H1 (cell line): ENCODE data around the gene XDH. TPM values are rescaled to one million over a fixed set of nuclear protein-coding genes. Genes with fewer than 3 reads are reported as not detected.

Experiments used
- BCL11A ChIP-seq, 2 experiments: IDR thresholded peaks; one replicate each; pipeline ENCODE4 v1.6.1; 2011; ENCODE audit warnings: low read depth in 2 of 2, low read length in 2 of 2, mild to moderate bottlenecking in 2 of 2
- CEBPB ChIP-seq: IDR thresholded peaks from 2 replicates; pipeline ENCODE4 v1.6.1; 2012; ENCODE audit warnings: low read depth, low read length
- CTCF ChIP-seq, 3 experiments: IDR thresholded peaks; 1 replicate in 2 of 3; 2 replicates in 1 of 3; pipeline versions ENCODE4 v1.5.1 to v1.6.1; 2011; ENCODE audit warnings: low read length in 3 of 3, mild to moderate bottlenecking in 3 of 3, inconsistent platforms in 2 of 3, low read depth in 1 of 3, moderate library complexity in 1 of 3; ENCODE audit not compliant: insufficient read depth in 1 of 3; ENCODE audit errors: control extremely low read depth in 1 of 3
- GTF2F1 ChIP-seq: IDR thresholded peaks from 2 replicates; pipeline ENCODE4 v1.6.1; 2012; ENCODE audit warnings: low read depth, low read length, improper control_type of control experiment, borderline replicate concordance
- KDM4A ChIP-seq: IDR thresholded peaks from one replicate; pipeline ENCODE4 v1.7.1; 2012; ENCODE audit warnings: low read depth, mild to moderate bottlenecking, moderate library complexity, low read length, inconsistent platforms; ENCODE audit not compliant: severe bottlenecking
- MAX ChIP-seq: IDR thresholded peaks from 2 replicates; pipeline ENCODE4 v1.6.1; 2012; ENCODE audit warnings: inconsistent platforms
- NANOG ChIP-seq: IDR thresholded peaks from 2 replicates; pipeline ENCODE4 v1.6.1; 2011; ENCODE audit warnings: low read length, low read depth, mild to moderate bottlenecking, inconsistent platforms; ENCODE audit not compliant: insufficient read depth, poor library complexity, severe bottlenecking
- POU5F1 ChIP-seq: IDR thresholded peaks from 2 replicates; pipeline ENCODE4 v1.6.1; 2011; ENCODE audit warnings: low read depth, mild to moderate bottlenecking, low read length, moderate library complexity
- RBBP5 ChIP-seq: IDR thresholded peaks from 2 replicates; pipeline ENCODE4 v1.7.1; 2012; ENCODE audit warnings: low read depth, mild to moderate bottlenecking, inconsistent platforms, low read length, moderate library complexity, borderline replicate concordance
- RFX5 ChIP-seq: IDR thresholded peaks from 2 replicates; pipeline ENCODE4 v1.6.1; 2011; ENCODE audit warnings: low read depth, low read length, improper control_type of control experiment, borderline replicate concordance
- RXRA ChIP-seq: IDR thresholded peaks from 2 replicates; pipeline ENCODE4 v1.6.1; 2011; ENCODE audit warnings: low read depth, mild to moderate bottlenecking, low read length, moderate library complexity; ENCODE audit not compliant: insufficient read depth
- SAP30 ChIP-seq: fragments of 300-600 bp; sonication (generic); IDR thresholded peaks from 2 replicates; pipeline ENCODE4 v1.7.1; 2012; ENCODE audit warnings: low read length, moderate library complexity, mild to moderate bottlenecking, inconsistent platforms; ENCODE audit not compliant: insufficient read depth, insufficient replicate concordance
- SIRT6 ChIP-seq: IDR thresholded peaks from one replicate; pipeline ENCODE4 v1.7.1; 2012; ENCODE audit warnings: low read length, inconsistent platforms
- SIX5 ChIP-seq: IDR thresholded peaks from 2 replicates; pipeline ENCODE4 v1.6.1; 2011; ENCODE audit warnings: mild to moderate bottlenecking, low read depth, low read length
- SRF ChIP-seq: IDR thresholded peaks from 2 replicates; pipeline ENCODE4 v1.6.1; 2011; ENCODE audit warnings: mild to moderate bottlenecking, low read depth, low read length, moderate library complexity
- TAF7 ChIP-seq: optimal IDR thresholded peaks from 2 replicates; pipeline ENCODE3; 2011; ENCODE audit warnings: low read depth, mild to moderate bottlenecking, inconsistent platforms, low read length, moderate library complexity, borderline replicate concordance
- TCF12 ChIP-seq: IDR thresholded peaks from 2 replicates; pipeline ENCODE4 v1.6.1; 2011; ENCODE audit warnings: low read depth, mild to moderate bottlenecking, low read length
- YY1 ChIP-seq: IDR thresholded peaks from 2 replicates; pipeline ENCODE4 v1.6.1; 2011; ENCODE audit warnings: low read depth, mild to moderate bottlenecking, low read length
- polyA plus RNA-seq, 7 experiments: library from polyadenylated mRNA; depleted of rRNA in 3 of 7; stranded (reverse) in 5 of 7; unstranded in 2 of 7; fragments of >200 nt in 5 of 7; fragments of 200-250 nt in 2 of 7; gene quantifications; 1 replicate in 5 of 7; 2 replicates in 1 of 7; 4 replicates in 1 of 7; pipeline versions ENCODE4 v1.2.1 to v1.2.3, GENCODE V29; 2011 to 2013; ENCODE audit warnings: missing spikeins in 2 of 7, mixed read lengths in 2 of 7
- total RNA-seq: library from RNA; stranded (reverse); fragmentation: NEBNext Ultra II Directional; extraction: Animal tissue kit (Norgen Biotek cat#: 25700); gene quantifications from 2 replicates; pipeline ENCODE4 v1.2.1, GENCODE V29; 2021

XDH gene
- total and polyA plus RNA-seq, 2 of the 8 experiments (the other 6 are each of a cell fraction or from before 2014, with no cell fraction given), result 0.68 to 1.2 TPM

- no peak for TF ChIP-seq NANOG
- no peak for TF ChIP-seq RBBP5
- TF ChIP-seq CTCF (IDR thresholded peaks at IDR 0.05; ENCODE audit: control extremely low read depth in 1 of 3, insufficient read depth in 1 of 3, low read depth in 1 of 3, low read length in 3 of 3), result no peak
- TF ChIP-seq POU5F1, result no peak
- no peak for TF ChIP-seq BCL11A (IDR thresholded peaks at IDR 0.05; ENCODE audit: low read depth in 2 of 2, low read length in 2 of 2)
- TF ChIP-seq SAP30, result no peak
- TF ChIP-seq RFX5, result no peak
- TF ChIP-seq YY1, result no peak
- no peak for TF ChIP-seq SIRT6
- TF ChIP-seq TAF7, result no peak
- TF ChIP-seq RXRA, result no peak
- no peak for TF ChIP-seq GTF2F1
- no peak for TF ChIP-seq SIX5
- no peak for TF ChIP-seq KDM4A
- TF ChIP-seq CEBPB, result no peak
- no peak for TF ChIP-seq TCF12
- TF ChIP-seq MAX, result no peak
- no peak for TF ChIP-seq SRF
- TF ChIP-seq, all 59 proteins: peak for 0
Observed at GRCh38 chr2:31419386-31419785, 4.8 kb upstream of the XDH start (continued).
